Glomerular visceral epithelial cell (primary cell): ENCODE measurements around the gene EYA2.
A peak's percentile ranks its signal among the peaks of the same experiment; 100 is the strongest.
"Not testable (repeated sequence)": the region's sequence is repeated elsewhere in the genome, so short reads cannot be mapped to it uniquely, and the experiment has no call there.

Source experiments
- DNase-seq: peaks from one replicate; pipeline ENCODE4 v3.0.0-alpha.2; 2016; ENCODE audit errors: extremely low spot score

The EYA2 gene

DNA sequence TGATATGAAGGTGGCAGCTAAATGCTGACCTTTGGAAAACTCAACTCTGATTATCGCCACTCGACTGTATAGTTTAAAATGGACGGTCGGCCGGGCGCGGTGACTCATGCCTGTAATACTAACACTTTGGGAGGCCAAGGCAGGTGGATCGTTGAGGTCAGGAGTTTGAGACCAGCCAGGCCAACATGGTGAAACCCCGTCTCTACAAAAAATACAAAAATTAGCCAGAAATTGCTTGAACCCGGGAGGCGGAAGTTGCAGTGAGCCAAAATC is 310.1 kb downstream of the EYA2 start:
- DNase-seq: not testable (repeated sequence)

DNA sequence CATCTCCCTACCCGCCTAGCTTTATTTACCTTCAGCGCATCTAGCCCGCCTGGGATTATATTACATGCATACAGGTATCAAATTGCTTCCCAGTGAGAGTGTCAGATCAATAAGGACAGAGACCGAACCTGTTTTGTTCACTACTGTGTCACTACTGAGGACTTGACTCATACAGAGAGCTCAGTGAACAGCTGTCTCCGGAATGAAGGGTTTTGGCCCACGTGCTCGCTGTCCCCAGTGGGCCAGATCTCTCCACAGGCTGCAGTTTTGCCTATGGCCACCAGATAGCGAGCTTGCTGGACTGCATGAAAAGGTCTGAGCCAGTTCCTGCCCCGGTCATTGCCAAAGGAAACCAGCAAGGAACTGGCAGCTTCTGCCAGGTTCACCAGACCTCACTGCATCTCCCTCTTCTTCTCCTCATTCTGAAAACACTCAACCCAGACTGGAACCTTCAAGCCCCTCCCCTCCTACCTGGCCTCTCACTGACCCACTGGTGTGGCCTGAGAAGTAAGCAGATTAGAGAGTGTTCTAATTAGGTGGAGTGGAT is 311.0 kb downstream of the EYA2 start:
- DNase-seq: peak; percentile 57

DNA sequence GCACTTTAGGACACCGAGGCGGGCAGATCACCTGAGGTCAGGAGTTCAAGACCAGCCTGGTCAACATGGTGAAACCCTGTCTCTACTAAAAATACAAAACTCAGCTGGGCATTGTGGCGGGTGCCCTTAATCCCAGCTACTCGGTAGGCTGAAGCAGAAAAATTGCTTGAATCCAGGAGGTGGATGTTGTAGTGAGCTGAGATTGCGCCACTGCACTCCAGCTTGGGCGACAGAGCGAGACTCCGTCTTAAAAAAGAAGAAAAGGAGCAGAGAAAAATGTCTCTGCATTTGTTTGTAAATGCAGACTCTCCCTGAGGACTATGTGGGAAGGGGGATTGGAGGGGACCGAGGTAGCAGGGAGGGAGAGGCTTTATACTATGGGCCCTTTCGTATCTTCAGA is 311.9 kb downstream of the EYA2 start:
- not testable (repeated sequence) for DNase-seq

DNA sequence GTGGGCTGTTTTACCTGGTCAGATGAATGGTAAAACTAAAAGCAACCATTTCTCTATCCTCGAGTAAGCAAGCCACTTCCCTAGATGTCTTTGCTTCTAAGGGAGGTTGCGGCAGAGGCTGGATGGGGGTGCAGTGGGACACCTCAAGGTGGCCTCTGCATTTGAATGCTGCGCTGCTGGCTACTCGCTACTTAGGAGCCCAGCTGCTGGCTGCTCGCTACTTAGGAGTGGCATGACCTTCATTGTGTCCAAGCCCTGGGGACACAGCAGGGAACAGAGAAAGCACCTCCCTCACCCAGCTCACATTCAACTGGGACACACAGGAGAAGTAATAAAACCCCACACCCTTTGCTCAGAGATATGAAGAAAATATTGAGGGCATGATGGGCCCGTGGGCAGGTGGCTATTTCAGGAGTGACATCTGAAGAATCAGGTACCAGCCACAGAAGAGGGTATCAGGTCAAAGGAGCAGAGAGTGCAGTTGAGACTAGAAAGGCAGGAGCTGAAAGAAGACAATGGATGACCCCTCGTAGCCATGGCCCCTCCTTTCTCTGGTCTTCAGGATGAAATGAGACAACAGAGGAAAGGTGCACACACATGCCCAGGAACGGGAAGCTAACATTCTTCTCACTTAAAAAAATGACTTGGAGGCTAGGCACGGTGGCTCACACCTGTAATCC is 312.5 kb downstream of the EYA2 start:
- DNase-seq: no peak

GRCh38 chr20:47208534-47209174 is 314.0 kb downstream of the EYA2 start:
- no peak for DNase-seq

DNA sequence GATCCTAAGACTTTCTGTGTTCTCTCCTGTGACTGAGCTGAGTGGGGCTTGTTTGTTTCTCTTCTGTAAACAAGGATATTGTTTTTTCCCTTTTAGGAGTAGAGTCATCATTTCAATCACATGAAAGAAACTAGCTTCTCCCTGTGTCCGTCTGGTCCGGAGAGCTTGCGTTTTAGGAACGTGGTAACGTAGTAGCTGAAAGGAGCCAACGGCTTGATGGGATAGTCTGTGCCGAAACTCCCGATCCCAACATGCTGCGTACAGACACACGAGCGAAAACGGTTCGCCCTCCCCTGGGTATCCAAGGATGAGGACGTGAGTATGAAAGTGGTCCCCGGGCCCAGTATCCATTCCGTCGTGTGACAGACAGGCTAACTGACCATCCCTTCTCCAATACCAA is 315.3 kb downstream of the EYA2 start:
- DNase-seq: no peak

- DNase-seq: no peak
Measured at GRCh38 chr20:47210470-47210869, 315.8 kb downstream of the EYA2 start.

- no peak for DNase-seq
Measured at GRCh38 chr20:47211036-47211435, 316.4 kb downstream of the EYA2 start.

DNA sequence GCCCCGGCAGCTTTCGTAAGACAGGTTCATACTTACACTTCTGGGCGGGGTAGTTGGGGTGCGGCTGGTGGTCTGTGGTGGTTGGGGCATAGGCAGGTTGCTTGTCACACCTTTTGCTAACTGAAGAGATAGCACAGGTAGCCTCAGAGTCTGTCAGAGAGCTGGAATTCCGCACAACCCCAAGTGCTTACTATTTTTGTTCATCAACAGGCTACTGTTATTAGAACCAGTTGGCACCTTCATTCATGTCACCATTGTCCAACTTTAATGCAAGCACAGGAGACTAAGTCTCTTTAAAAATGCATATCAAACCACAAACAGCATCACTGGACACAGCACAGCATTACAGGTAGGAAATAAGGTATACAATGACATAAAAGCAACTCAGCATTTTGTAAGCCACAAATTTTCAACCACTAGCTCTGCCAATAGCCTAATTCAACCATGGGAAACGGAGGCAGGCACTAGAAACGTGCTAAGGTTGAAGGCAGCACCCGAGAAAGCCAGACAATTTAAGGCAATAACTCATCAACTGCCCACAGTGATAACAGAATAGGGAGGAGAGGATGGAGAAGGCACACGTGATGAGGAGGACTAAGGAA is 318.1 kb downstream of the EYA2 start:
- DNase-seq: no peak

DNA sequence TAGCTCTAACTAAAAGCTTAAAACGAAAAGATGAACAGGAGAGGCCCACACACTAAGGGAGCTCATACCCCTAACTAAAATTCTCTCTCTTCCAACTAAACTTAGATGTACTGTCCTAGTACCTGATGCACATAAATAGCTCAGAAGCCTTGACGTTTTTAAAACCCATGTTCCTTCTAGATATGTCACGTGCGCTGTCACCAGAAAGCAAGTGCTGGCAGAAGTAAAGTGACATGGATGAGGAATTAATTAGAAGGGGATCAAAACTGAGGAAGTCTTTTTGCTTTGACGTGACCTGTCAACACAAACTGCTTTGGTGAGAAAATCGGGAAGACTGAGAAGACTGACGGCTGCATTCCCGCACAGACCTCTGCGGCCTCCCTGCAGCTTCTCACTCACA is 319.3 kb downstream of the EYA2 start:
- DNase-seq: no peak

DNA sequence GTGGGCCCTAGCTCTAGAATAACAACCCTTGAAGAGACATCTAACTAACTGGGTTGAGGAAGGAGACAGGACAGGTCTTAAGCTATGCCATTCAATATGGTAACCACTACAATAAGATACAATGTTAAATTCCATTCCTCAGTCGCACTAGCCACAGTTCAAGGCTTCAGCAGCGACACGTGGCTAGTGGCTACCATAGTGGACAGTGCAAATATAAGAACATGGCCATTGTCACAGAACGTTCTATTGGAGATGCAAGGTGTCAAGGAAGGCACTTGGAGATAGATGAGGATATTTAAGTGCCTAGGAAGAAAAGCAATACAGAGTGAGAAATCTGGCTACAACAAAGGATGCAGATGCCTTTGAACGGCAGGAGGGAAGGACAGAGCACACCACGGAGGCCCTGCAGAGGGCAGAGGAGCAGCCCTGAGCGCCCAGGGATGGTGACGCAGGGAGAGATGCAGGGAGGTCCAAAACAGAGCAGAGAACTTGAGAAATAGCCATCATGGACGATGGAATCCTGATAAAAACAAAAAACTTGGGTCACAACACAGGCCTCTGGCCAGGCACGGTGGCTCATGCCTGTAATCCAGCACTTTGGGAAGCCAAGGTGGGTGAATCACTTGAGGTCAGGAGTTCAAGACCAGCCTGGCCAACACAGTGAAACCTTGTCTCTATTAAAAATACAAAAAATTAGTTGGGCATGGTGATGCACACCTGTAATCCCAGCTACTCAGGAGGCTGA is 321.2 kb downstream of the EYA2 start:
- DNase-seq: no peak

GRCh38 chr20:47216819-47217410 is 322.3 kb downstream of the EYA2 start:
- DNase-seq: no peak

DNA sequence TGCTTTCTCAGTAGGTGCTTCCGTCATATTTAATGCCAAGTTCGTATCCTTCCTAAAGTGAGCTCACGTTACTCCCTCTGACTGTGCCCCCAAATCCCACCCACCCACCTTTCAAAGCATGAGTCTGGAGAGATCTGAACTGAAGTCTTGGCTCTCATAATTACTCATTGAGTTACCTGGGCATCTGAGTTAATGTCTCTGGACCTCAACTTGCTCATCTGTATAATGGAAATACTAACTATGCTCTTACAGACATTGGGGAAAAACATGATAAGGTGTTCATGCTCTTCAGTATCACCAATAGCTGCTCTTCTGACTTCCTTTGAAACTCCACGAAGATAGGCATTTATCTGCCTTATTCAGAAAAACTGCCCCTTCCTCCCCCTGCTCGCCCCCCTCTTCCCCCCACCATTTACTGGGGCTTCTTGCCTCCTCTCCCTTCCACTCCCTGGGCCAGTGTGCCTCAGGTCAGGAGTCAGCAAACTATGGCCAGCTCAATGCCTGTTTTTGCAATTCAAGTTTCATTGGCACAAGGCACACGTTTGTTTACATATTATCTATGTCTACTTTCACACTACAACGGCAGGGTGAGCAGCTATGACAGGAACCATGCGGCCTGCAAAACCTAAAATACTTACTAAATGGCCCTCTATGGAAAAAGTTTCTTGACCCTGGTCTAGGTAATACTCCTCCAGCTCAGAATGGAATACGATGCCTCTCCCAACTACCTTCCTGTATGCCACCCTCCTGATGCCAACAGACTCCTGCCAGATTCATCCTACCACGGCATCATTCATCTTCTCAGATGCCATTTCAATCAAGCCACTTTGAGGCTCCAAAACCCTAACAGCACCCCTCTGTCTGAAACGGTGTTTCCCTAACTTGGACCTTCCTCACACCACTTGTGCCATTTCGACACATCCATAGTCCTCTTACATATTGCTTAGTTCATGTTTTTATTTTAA is 323.1 kb downstream of the EYA2 start:
- DNase-seq: no peak

- DNase-seq: peak; percentile 22
Measured at GRCh38 chr20:47220161-47220582, 325.5 kb downstream of the EYA2 start.

GRCh38 chr20:47221036-47221625 is 326.5 kb downstream of the EYA2 start:
- DNase-seq: no peak

DNA sequence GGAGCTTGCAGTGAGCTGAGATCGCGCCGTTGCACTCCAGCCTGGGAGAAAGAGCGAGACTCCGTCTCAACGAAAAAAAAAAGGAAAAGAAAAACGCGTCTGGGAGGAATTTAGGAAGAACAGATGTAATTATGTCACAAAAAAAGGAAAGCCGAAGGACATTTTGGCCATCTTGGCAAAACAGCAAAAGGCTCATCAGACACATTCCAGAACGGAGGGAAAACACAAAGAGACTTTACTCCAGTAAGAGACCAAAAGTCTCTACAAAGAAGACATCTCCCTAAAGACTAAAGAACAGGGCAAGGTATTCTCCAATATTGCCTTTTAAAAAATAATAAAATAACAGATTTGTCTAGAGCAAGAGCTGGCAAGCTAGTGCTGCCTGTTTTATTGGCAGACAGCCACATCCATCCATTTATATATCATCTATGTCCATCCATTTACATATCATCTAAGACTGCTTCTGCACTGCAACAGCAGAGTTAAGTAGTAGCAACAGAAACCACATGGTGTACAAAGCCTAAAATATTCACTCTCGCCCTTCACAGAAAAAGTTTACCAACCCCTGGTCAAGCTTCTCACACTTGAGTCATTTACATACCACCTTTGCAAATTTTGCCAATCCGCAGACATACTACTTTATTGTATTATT is 328.0 kb downstream of the EYA2 start:
- no peak for DNase-seq

- no peak for DNase-seq
Measured at GRCh38 chr20:47223896-47224295, 329.3 kb downstream of the EYA2 start.

DNA sequence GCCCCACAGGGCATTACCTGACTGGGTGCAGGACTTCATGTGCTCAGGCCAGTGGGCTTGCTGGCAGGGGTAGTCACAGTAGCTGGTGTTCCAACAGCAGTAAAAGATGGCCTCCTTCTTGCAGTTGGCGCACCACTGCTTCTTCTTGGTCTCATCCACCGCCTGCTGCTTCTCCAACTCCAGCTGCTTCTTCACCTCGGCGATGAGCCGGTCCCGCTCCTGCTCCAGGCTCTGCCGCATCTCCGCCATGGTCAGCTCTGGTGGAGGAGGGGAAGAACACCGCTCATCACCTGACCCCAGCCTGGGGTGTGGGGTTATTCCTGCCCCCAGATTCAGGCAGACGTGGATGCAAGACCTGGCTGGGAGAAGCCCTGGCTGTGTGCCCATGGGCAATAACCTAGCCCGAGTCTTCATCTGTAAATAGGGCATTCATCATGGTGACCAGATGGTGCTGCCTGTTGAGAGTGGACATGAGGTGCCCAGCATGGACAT is 329.7 kb downstream of the EYA2 start:
- DNase-seq: no peak

DNA sequence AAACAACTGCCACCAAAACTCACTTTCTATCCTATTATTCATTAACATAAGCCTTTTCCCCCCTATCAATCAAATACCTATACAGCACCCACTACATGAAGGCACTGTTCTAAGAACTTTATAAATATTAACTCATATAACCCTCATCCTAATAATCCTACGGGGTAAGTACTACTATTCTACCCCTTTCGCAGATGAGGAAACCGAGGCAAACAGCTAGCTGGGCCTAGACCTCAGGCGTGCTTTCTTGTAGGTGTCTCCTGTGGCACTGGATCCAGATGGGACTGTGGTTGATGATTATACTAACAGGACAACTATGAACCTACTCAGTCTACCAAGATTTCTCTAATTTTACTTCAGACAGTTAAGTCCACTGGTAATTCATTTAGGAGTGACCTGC is 330.2 kb downstream of the EYA2 start:
- DNase-seq: no peak

- DNase-seq: no peak
Measured at GRCh38 chr20:47225458-47225857, 330.8 kb downstream of the EYA2 start.
